Measurements from ENCODE around the gene EIF4G3. TPM values are rescaled to one million over a fixed set of nuclear protein-coding genes. Genes with fewer than 3 reads are reported as not detected.
"Not testable (repeated sequence)": the region's sequence is repeated elsewhere in the genome, so short reads cannot be mapped to it uniquely, and the experiment has no call there.

Gene EIF4G3
- total RNA-seq, 1 experiment from 2014 or later = 72.0 TPM

GRCh38 chr1:21024918-21025317, 151.8 kb downstream of the EIF4G3 start:
- H4K91ac ChIP-seq (ENCODE audit: insufficient read length, low read depth, low read length) = no peak overlapping the region
- H2AK5ac ChIP-seq (ENCODE audit: insufficient read length, low read length) = no peak overlapping the region
- no peaks in the 10 kb centered on the region for H3K27me3 ChIP-seq (ENCODE audit: insufficient read depth, low read length)
- H2BK20ac ChIP-seq (ENCODE audit: low read depth, low read length, poor library complexity, severe bottlenecking) = no peak overlapping the region
- Mint-ChIP-seq H3K27ac (no peak overlapping the region), H3K36me3 (ENCODE audit: insufficient read depth in 1 of 3, low read depth in 3 of 3) (peaks cover 15 to 25% (median 18%) of the 10 kb centered on the region in 3 experiments; a peak in 6 of 7 replicates), H3K27me3 (ENCODE audit: low read depth) (no peaks in the 10 kb centered on the region), H3K9me3 (peaks cover 0 to 10% of the 10 kb centered on the region in 2 experiments; a peak in 4 of 5 replicates), H3K4me3 (no peak overlapping the region), H3K4me1 (peaks cover 7 to 9% of the 10 kb centered on the region in 2 experiments)
- H3K27ac ChIP-seq (ENCODE audit: insufficient read length, low read depth, low read length) = no peak overlapping the region
- H3T11ph ChIP-seq (ENCODE audit: low read length) = no peak overlapping the region
- H3K9ac ChIP-seq (ENCODE audit: extremely low read depth, insufficient read length, low read length) = no peak overlapping the region
- H2AFZ ChIP-seq (ENCODE audit: low read length) = no peak overlapping the region
- no peaks in the 10 kb centered on the region; the same call in 1 of the 2 replicates for H3K79me2 ChIP-seq (ENCODE audit: insufficient read depth, low read length)
- H2BK5ac ChIP-seq (ENCODE audit: insufficient read length, low read length) = no peak overlapping the region
- no peak overlapping the region for H2BK15ac ChIP-seq (ENCODE audit: low read depth, low read length)
- no peak overlapping the region for H2BK120ac ChIP-seq (ENCODE audit: low read depth, low read length, poor library complexity, severe bottlenecking)
- DNase-seq = no peak
- no peak overlapping the region for H3K4me2 ChIP-seq (ENCODE audit: insufficient read depth, insufficient read length, low read length)
- peaks cover 2% of the 10 kb centered on the region; the same call in 1 of the 2 replicates for H3K4me1 ChIP-seq (ENCODE audit: insufficient read depth, low read length)
- no peak overlapping the region for H3K18ac ChIP-seq (ENCODE audit: insufficient read length, low read depth, low read length)
- H4K5ac ChIP-seq (ENCODE audit: insufficient read length, low read depth, low read length) = no peak overlapping the region
- H3K56ac ChIP-seq (ENCODE audit: insufficient read length, low read depth, low read length) = no peak overlapping the region
- peaks cover 3% of the 10 kb centered on the region for H3K79me1 ChIP-seq (ENCODE audit: insufficient read depth, low read depth, low read length, poor library complexity, severe bottlenecking)
- no peak overlapping the region for H3K4ac ChIP-seq (ENCODE audit: low read depth, low read length)
- no peak overlapping the region for H3K23ac ChIP-seq (ENCODE audit: insufficient read length, low read depth, low read length)
- no peak overlapping the region for H4K8ac ChIP-seq (replicated peaks; ENCODE audit: insufficient read length, low read depth, low read length)
- whole genome bisulfite sequencing (ENCODE audit: extremely low coverage, insufficient read length, low lambda C conversion rate) = no CpG with 5 or more reads among the region's 4 CpGs
- no peaks in the 10 kb centered on the region for H3K23me2 ChIP-seq (ENCODE audit: insufficient read length, low read depth, low read length, poor library complexity, severe bottlenecking)
- H4K20me1 ChIP-seq (ENCODE audit: control insufficient read depth, insufficient read depth, insufficient read length) = no peaks in the 10 kb centered on the region
- H3K9me3 ChIP-seq (ENCODE audit: control insufficient read depth, low read depth, low read length) = no peaks in the 10 kb centered on the region
- no peak overlapping the region for H3K14ac ChIP-seq (ENCODE audit: insufficient read depth, low read length)
- no peak for TF ChIP-seq CTCF (conservative IDR thresholded peaks at IDR 0.05)
- no peak overlapping the region for H2BK12ac ChIP-seq (ENCODE audit: insufficient read length, low read depth, low read length)

GRCh38 chr1:21024136-21024896, 152.4 kb downstream of the EIF4G3 start:
- H3K4ac ChIP-seq (ENCODE audit: low read depth, low read length); H4K8ac ChIP-seq (replicated peaks; ENCODE audit: insufficient read length, low read depth, low read length); H3K9ac ChIP-seq (ENCODE audit: extremely low read depth, insufficient read length, low read length); H3K79me2 ChIP-seq (ENCODE audit: insufficient read depth, low read length); H3K27me3 ChIP-seq (ENCODE audit: insufficient read depth, low read length); H3K56ac ChIP-seq (ENCODE audit: insufficient read length, low read depth, low read length); H3K18ac ChIP-seq (ENCODE audit: insufficient read length, low read depth, low read length); H3K4me2 ChIP-seq (ENCODE audit: insufficient read depth, insufficient read length, low read length); H3K27me3 Mint-ChIP-seq (ENCODE audit: low read depth); H2AFZ ChIP-seq (ENCODE audit: low read length); H4K20me1 ChIP-seq (ENCODE audit: control insufficient read depth, insufficient read depth, insufficient read length); H2BK5ac ChIP-seq (ENCODE audit: insufficient read length, low read length); H3K23ac ChIP-seq (ENCODE audit: insufficient read length, low read depth, low read length); H2BK12ac ChIP-seq (ENCODE audit: insufficient read length, low read depth, low read length); H3T11ph ChIP-seq (ENCODE audit: low read length); H3K23me2 ChIP-seq (ENCODE audit: insufficient read length, low read depth, low read length, poor library complexity, severe bottlenecking); H2AK5ac ChIP-seq (ENCODE audit: insufficient read length, low read length); H4K5ac ChIP-seq (ENCODE audit: insufficient read length, low read depth, low read length); H3K79me1 ChIP-seq (ENCODE audit: insufficient read depth, low read depth, low read length, poor library complexity, severe bottlenecking); H3K27ac ChIP-seq (ENCODE audit: insufficient read length, low read depth, low read length); H3K4me1 Mint-ChIP-seq; H2BK15ac ChIP-seq (ENCODE audit: low read depth, low read length); DNase-seq; H2BK20ac ChIP-seq (ENCODE audit: low read depth, low read length, poor library complexity, severe bottlenecking); H3K4me3 Mint-ChIP-seq; H2BK120ac ChIP-seq (ENCODE audit: low read depth, low read length, poor library complexity, severe bottlenecking); H3K9me3 ChIP-seq (ENCODE audit: control insufficient read depth, low read depth, low read length); H3K14ac ChIP-seq (ENCODE audit: insufficient read depth, low read length); H4K91ac ChIP-seq (ENCODE audit: insufficient read length, low read depth, low read length); H3K27ac Mint-ChIP-seq; H3K4me1 ChIP-seq (ENCODE audit: insufficient read depth, low read length): not testable (repeated sequence)
- H3K9me3 Mint-ChIP-seq = peaks cover 0 to 10% of the 10 kb centered on the region in 2 experiments; a peak in 4 of 5 replicates
- peaks cover 13 to 22% (median 17%) of the 10 kb centered on the region in 3 experiments; a peak in 6 of 7 replicates for H3K36me3 Mint-ChIP-seq (ENCODE audit: insufficient read depth in 1 of 3, low read depth in 3 of 3)
- WGBS (ENCODE audit: extremely low coverage, insufficient read length, low lambda C conversion rate) = no CpG with 5 or more reads among the region's 26 CpGs
